HG02642 (cell line): ENCODE measurements around the gene PRR33.
A peak's percentile ranks its signal among the peaks of the same experiment; 100 is the strongest.

Source experiments
- ATAC-seq: cut with Tn5 transposase; IDR thresholded peaks from one replicate; pipeline ENCODE4 v1.9.1; 2021; ENCODE audit warnings: mild to moderate bottlenecking; ENCODE audit not compliant: unreplicated experiment, poor library complexity

Gene PRR33

GRCh38 chr11:1866776-1867175 lies 24.9 kb downstream of the PRR33 start:
- ATAC-seq = no peak

- ATAC-seq = no peak
Measured at GRCh38 chr11:1866226-1866625, 25.5 kb downstream of the PRR33 start.

GRCh38 chr11:1864831-1865665 lies 26.6 kb downstream of the PRR33 start:
- ATAC-seq = no peak

- no peak for ATAC-seq
Measured at GRCh38 chr11:1864231-1864630, 27.5 kb downstream of the PRR33 start.

- no peak for ATAC-seq
Measured at GRCh38 chr11:1863352-1864216, 28.1 kb downstream of the PRR33 start.

- no peak for ATAC-seq
Measured at GRCh38 chr11:1862588-1863351, 28.9 kb downstream of the PRR33 start.

GRCh38 chr11:1861435-1862411 lies 30.0 kb downstream of the PRR33 start:
- no peak for ATAC-seq

- no peak for ATAC-seq
Measured at GRCh38 chr11:1860108-1860507, 31.6 kb downstream of the PRR33 start.

GRCh38 chr11:1859004-1859403 lies 32.7 kb downstream of the PRR33 start:
- no peak for ATAC-seq

- no peak for ATAC-seq
Measured at GRCh38 chr11:1858576-1858975, 33.1 kb downstream of the PRR33 start.

- no peak for ATAC-seq
Measured at GRCh38 chr11:1858154-1858553, 33.5 kb downstream of the PRR33 start.

GRCh38 chr11:1857064-1857463 lies 34.6 kb downstream of the PRR33 start:
- ATAC-seq = no peak

- no peak for ATAC-seq
Measured at GRCh38 chr11:1856306-1857005, 35.2 kb downstream of the PRR33 start.

- ATAC-seq = no peak
Measured at GRCh38 chr11:1855886-1856265, 35.8 kb downstream of the PRR33 start.

- ATAC-seq = peak; percentile 35
Measured at GRCh38 chr11:1854949-1855885, 36.5 kb downstream of the PRR33 start.

- peak; percentile 31 for ATAC-seq
Measured at GRCh38 chr11:1854132-1854948, 37.4 kb downstream of the PRR33 start.
